Stimulated activated naive CD8-positive, alpha-beta T cell treated with anti-CD3 and anti-CD28 coated beads, Interleukin-15, amount 100 ng/mL, for 72 hours (primary cell): Measurements from ENCODE around the gene PPM1H.

Source experiments
- ATAC-seq: fragments of 150-1000 bp; cut with Tn5 transposase; 2 replicates; pipeline ENCODE4 v1.10.0; 2021; ENCODE audit warnings: mild to moderate bottlenecking, moderate library complexity
- DNase-seq, 2 donors: peaks; one replicate each; pipeline ENCODE4 v3.0.0; 2021 to 2022
- H3K27ac Mint-ChIP-seq, 2 donors: one replicate each; pipeline ENCODE4 v1.8.0; 2022; ENCODE audit warnings: mild to moderate bottlenecking in 2 of 2, mixed read lengths in 2 of 2, moderate library complexity in 2 of 2
- H3K27me3 Mint-ChIP-seq: one replicate; pipeline ENCODE4 v1.8.0; 2022; ENCODE audit warnings: mixed read lengths
- H3K4me1 Mint-ChIP-seq: one replicate; pipeline ENCODE4 v1.8.0; 2022; ENCODE audit warnings: mild to moderate bottlenecking, mixed read lengths
- H3K4me3 Mint-ChIP-seq, 2 donors: one replicate each; pipeline ENCODE4 v1.8.0; 2022; ENCODE audit warnings: mild to moderate bottlenecking in 2 of 2, mixed read lengths in 2 of 2, moderate library complexity in 1 of 2
- H3K9me3 Mint-ChIP-seq, 2 donors: one replicate each; pipeline ENCODE4 v1.8.0; 2022; ENCODE audit warnings: mixed read lengths in 2 of 2

PPM1H gene

DNA sequence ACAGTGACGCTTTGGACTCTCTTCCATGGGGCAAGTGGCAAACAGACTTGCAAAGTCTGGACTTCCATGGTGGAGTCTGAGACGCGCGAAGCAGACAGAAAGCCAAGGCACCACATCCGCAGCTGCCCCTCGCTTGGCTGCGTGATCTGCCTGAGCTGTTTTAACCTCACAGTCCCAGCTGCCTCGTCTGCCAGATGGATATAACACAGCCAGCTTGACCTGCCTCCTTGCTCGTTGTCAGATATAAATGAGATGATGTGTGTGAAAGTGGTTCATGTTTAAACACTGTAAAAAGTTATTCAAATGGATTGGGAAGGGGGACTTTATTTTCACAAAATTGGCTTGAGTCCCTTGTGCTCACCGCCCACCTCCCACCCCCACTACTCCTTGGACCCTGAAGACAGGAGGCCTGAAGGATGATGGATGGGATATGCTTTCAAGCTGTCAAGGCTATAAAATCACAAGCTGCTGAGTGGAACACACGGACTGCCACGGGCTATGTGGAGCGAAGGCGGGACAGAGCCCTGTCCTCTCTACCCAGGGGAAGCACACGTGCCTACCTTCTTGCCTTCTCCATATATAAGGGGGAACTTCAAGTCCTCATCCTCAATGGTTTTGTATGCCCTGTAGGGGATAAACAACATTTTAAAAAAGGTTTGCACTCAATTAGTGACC is 241.4 kb downstream of the PPM1H start:
- H3K9me3 Mint-ChIP-seq = no peaks in the 10 kb centered on the region
- no peak overlapping the region for H3K4me3 Mint-ChIP-seq
- H3K27ac Mint-ChIP-seq = no peak overlapping the region
- no peak for DNase-seq
- H3K4me1 Mint-ChIP-seq = peaks cover 34% of the 10 kb centered on the region
- no peak for ATAC-seq
- H3K27me3 Mint-ChIP-seq = no peaks in the 10 kb centered on the region

DNA sequence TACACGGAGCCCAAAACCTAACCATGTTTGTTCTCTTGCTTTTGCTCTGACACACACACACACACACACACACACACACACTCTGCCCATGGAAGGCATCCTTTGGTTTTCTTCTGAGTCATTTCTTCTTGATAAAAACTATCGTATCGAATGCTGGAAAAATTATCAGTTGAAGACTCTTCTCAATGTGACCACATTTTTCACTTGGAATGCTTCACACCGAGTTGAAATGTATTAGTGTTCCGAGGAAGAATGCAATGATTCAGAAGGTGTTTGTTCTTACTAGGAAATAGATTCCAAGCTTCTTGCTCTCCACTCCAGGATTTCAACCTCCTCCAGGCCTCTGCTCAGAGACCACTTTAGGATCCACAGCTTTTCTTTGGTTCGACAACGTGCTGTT is 242.1 kb downstream of the PPM1H start:
- no peak overlapping the region for H3K4me3 Mint-ChIP-seq
- no peak overlapping the region for H3K27ac Mint-ChIP-seq
- H3K9me3 Mint-ChIP-seq = no peaks in the 10 kb centered on the region
- ATAC-seq (no peak), DNase-seq (no peak)
- no peaks in the 10 kb centered on the region for H3K27me3 Mint-ChIP-seq
- H3K4me1 Mint-ChIP-seq = peaks cover 29% of the 10 kb centered on the region

GRCh38 chr12:62691309-62691708 is 243.6 kb downstream of the PPM1H start:
- Mint-ChIP-seq H3K27me3 (no peaks in the 10 kb centered on the region), H3K4me1 (peaks cover 21% of the 10 kb centered on the region), H3K27ac (no peak overlapping the region), H3K9me3 (no peaks in the 10 kb centered on the region), H3K4me3 (no peak overlapping the region)
- DNase-seq (no peak), ATAC-seq (no peak)

- Mint-ChIP-seq H3K27ac (peak overlapping the region in 1 of 2 donors; percentile 42), H3K4me3 (no peak overlapping the region), H3K9me3 (no peaks in the 10 kb centered on the region), H3K4me1 (peaks cover 9% of the 10 kb centered on the region), H3K27me3 (no peaks in the 10 kb centered on the region)
- DNase-seq = no peak
- ATAC-seq = no peak
Measured at GRCh38 chr12:62689042-62689839, 245.7 kb downstream of the PPM1H start.

- DNase-seq = no peak
- Mint-ChIP-seq H3K9me3 (no peaks in the 10 kb centered on the region), H3K27ac (no peak overlapping the region), H3K4me1 (peaks cover 9% of the 10 kb centered on the region), H3K27me3 (no peaks in the 10 kb centered on the region), H3K4me3 (no peak overlapping the region)
- no peak for ATAC-seq
Measured at GRCh38 chr12:62686938-62687337, 248.0 kb downstream of the PPM1H start.

DNA sequence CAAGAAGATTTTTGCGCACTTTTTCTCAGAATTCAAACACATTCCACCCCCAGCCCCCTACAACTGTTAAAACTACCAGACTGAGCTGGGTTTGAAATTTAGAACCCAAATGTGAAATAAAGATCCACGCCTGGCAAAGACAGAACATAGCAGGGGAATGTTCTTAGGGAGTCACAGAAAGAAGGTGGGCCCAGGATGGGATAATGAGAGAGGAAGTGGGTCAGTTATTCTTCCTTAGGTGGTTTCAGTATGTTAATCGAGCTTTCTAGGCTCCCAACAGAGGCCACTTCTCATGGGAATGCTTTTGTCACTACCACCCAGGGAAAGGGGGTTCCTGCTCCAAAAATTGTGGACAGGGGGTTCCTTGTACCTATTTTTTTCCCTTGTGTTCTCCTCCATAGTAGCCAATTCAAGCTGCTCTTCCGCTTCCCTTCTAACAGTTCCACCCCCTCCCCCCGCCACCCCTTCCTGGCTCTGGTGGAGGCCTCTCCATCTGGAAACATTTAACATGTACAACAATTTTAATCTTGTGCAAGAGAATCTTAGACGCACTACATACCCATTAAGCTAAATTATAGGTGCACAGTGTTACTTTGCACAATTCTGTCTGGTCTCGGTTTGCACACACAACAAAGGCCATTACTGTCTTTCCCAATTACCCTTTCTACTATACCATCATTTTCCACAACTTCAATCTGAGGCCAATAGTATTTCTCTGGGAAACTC is 250.2 kb downstream of the PPM1H start:
- DNase-seq = no peak
- H3K9me3 Mint-ChIP-seq = no peaks in the 10 kb centered on the region
- no peak overlapping the region for H3K27ac Mint-ChIP-seq
- ATAC-seq = no peak
- peaks cover 14% of the 10 kb centered on the region for H3K4me1 Mint-ChIP-seq
- no peak overlapping the region for H3K4me3 Mint-ChIP-seq
- H3K27me3 Mint-ChIP-seq = peaks cover 19% of the 10 kb centered on the region

DNA sequence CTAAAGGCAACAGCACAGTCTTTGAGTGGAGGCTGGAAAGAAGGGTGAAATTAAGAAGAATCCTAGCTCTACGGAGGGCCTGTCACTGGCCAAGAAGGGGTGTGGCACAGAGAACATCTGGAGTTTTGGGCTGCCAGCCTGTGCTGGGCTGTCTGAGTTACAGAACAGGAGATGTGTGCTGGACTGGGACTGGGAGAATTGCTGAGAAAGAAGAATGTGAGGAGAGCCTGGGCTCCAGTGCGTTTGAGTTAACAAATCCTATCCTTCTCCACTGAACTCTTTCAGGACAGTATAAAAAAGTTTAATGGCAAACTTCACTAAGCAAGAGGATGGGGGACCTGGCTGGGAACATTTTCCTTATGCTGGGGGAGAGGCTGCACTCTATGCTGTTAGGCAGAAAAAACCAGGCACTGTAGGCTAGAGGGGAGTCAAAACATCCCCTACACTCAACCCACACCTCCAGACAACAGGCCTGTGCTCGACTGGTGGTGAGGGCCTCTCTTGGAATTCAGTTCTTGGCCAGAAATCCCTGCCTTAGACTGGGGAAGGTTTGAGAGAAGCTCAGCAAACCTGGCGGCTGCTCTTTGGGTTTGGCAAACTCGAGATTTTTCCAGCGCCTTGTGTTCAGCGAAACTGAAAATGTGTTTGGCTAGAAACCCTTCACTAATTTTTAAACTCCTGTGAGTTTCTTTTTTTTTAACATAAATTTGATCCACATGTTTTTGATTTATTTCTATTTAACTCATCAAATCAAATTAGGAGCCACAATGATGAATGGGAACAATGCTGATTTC is 251.0 kb downstream of the PPM1H start:
- DNase-seq = no peak
- peaks cover 19% of the 10 kb centered on the region for H3K27me3 Mint-ChIP-seq
- no peak overlapping the region for H3K4me3 Mint-ChIP-seq
- H3K9me3 Mint-ChIP-seq = no peaks in the 10 kb centered on the region
- peaks cover 9% of the 10 kb centered on the region for H3K4me1 Mint-ChIP-seq
- ATAC-seq = no peak
- H3K27ac Mint-ChIP-seq = no peak overlapping the region

GRCh38 chr12:62681306-62681705 is 253.6 kb downstream of the PPM1H start:
- H3K4me1 Mint-ChIP-seq = peaks cover 6% of the 10 kb centered on the region
- H3K9me3 Mint-ChIP-seq = peaks cover 0 to 14% of the 10 kb centered on the region in 2 donors
- peaks cover 19% of the 10 kb centered on the region for H3K27me3 Mint-ChIP-seq
- no peak for DNase-seq
- no peak for ATAC-seq
- no peak overlapping the region for H3K27ac Mint-ChIP-seq
- no peak overlapping the region for H3K4me3 Mint-ChIP-seq

- H3K4me3 Mint-ChIP-seq = no peak overlapping the region
- ATAC-seq (no peak), DNase-seq (no peak)
- H3K4me1 Mint-ChIP-seq = peaks cover 6% of the 10 kb centered on the region
- no peak overlapping the region for H3K27ac Mint-ChIP-seq
- peaks cover 0 to 14% of the 10 kb centered on the region in 2 donors for H3K9me3 Mint-ChIP-seq
- H3K27me3 Mint-ChIP-seq = peaks cover 19% of the 10 kb centered on the region
Measured at GRCh38 chr12:62679608-62680007, 255.3 kb downstream of the PPM1H start.

DNA sequence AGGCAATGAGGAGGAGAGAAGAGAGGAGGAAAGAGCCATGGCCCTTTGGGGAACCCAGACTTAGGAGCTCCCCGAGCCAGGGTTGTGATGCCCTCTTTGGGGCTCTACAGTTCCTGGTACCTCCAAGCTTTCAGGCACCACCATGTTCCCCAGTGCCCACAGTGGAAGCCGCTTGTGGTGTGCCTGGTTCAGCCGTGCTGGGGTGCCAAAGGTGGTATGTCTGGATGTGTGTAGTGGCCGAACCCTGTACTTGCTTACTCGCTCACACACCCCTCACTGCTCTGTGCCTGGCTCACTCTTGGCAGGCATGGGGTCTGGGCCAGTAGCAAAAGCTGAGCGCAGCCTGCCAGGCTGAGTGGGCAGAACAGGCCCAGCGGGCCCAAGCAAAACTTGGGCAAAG is 257.6 kb downstream of the PPM1H start:
- no peak for DNase-seq
- Mint-ChIP-seq H3K9me3 (peaks cover 0 to 14% of the 10 kb centered on the region in 2 donors), H3K4me1 (peaks cover 6% of the 10 kb centered on the region), H3K27ac (no peak overlapping the region), H3K4me3 (no peak overlapping the region), H3K27me3 (peaks cover 19% of the 10 kb centered on the region)
- no peak for ATAC-seq

- Mint-ChIP-seq H3K4me1 (peaks cover 6% of the 10 kb centered on the region), H3K27ac (no peak overlapping the region), H3K27me3 (peaks cover 17% of the 10 kb centered on the region), H3K4me3 (no peak overlapping the region), H3K9me3 (peaks cover 0 to 14% of the 10 kb centered on the region in 2 donors)
- ATAC-seq (no peak), DNase-seq (no peak)
Measured at GRCh38 chr12:62676521-62677307, 258.2 kb downstream of the PPM1H start.

DNA sequence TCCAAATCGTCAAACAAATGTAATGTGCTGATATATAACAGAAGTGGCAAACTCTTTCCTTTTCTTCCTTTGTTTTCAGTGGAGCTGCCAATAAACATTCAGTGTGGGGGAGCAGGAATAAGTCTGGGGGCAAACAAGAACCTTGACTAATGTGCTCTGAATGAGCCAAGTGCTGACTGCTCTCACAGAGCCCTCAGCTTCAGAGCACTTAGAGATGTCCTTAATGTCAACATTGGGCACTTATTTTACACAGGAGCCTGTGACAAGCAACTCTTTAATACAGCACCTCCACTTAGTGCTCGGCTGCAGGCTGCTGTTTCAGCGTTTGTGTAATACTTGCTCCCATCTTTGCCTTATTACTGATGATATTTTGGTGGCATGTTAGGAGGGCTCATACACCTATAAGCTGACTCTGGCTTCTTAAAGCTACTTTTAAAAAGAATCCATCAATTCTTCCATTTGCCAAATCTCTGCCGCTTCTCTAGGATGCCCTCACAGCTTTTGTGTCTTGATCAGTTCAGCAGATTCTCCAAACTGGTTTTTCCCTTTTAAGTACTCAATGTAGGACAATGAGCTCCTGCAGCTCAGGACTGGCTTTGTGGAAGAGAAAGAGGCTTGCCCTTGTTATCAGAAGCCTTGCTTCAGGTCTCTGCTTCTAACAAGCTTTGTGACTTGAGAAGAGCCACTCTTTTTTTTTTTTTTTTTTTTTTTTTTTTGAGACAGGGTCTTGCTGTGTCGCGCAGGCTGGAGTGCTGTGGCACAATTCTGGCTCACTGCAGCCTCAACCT is 261.7 kb downstream of the PPM1H start:
- Mint-ChIP-seq H3K27me3 (no peaks in the 10 kb centered on the region), H3K27ac (no peak overlapping the region)
- ATAC-seq = no peak

DNA sequence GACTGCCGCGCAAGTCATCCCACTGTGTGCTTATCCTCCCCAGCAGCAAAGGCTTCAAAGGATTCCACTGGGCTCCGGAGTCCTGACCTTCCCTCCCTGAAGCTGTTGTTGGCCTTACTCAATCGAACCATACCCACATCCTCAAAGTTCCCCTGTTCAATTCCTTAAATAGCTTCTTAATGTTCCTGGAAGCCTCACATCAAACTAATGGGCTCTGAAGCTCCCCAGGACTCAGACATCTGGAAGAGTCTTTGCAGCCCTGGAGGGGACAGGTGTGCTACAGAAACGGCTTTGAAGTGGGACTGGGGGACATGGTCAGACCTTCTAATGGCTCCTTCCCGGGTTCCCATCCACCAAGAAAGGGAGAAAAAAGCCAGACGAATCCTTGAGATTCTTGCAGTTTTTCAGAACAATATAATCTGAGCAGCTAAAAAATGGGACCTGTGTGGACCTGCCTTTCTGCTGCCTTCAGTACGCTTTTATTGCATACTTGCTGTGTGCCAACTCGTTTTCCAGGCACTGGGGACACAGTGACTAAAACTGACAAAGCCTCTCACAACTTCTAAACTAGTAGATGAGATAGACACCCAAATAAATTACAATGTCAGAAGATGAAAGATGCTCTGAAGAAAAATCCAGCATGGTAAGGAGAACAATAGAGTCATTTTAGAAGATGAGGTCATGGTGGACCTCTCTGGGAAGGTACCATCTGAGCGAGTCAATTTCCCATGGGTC is 263.8 kb downstream of the PPM1H start:
- ATAC-seq (no peak), DNase-seq (no peak)
- Mint-ChIP-seq H3K9me3 (no peaks in the 10 kb centered on the region), H3K4me1 (no peaks in the 10 kb centered on the region), H3K27me3 (no peaks in the 10 kb centered on the region), H3K27ac (no peak overlapping the region), H3K4me3 (no peak overlapping the region)

More for the DNA sequence above, 261.7 kb downstream of the PPM1H start:
- Mint-ChIP-seq H3K4me1 (no peaks in the 10 kb centered on the region), H3K4me3 (no peak overlapping the region), H3K9me3 (peaks cover 0 to 14% of the 10 kb centered on the region in 2 donors)
- DNase-seq = no peak
